ENCODE measurements around the gene ANKRD18A. TPM values are rescaled to one million over a fixed set of nuclear protein-coding genes. Genes with fewer than 3 reads are reported as not detected.
"Not testable (repeated sequence)": the region's sequence is repeated elsewhere in the genome, so short reads cannot be mapped to it uniquely, and the experiment has no call there.

ANKRD18A gene
- total RNA-seq, 1 experiment from 2014 or later: 1.9 TPM

DNA sequence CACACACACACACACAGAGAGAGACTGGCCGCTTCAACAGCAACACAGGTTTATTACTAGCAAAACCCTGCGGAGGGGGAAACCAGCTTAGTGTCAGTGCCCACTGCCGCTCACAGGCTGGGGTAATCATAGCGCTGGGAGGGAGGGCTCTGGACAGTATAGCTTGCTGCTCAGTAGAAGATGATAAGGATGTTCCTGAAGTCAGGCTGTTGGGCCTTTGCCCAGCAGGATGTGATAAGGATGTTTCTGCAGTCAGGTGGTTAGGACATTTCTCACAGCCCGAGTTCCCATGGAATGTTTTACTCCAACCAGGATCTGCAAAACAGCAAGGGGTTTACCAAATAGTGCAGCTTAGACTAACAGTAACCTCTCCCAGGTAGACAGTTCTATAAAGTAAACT is 79.9 kb downstream of the ANKRD18A start:
- DNase-seq (ENCODE audit: low spot score): not testable (repeated sequence)

DNA sequence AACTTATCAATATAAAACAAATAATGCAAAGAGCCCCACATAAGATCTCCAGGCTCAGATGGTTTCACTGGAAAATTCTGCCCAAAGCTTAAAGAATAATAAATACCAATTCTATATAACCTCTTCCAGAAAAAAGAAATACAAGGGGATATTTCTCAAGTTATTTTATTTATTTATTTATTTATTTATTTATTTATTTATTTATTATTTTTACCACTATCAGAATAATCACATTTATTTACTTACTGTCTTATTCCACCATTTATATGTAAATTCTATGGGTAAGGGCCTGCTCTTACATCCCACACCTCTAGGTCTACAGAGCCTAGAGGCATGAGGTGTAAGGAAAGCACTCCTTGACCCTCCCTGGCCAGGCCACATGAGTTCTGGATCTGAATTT is 91.1 kb downstream of the ANKRD18A start:
- DNase-seq (ENCODE audit: low spot score): no peak

DNA sequence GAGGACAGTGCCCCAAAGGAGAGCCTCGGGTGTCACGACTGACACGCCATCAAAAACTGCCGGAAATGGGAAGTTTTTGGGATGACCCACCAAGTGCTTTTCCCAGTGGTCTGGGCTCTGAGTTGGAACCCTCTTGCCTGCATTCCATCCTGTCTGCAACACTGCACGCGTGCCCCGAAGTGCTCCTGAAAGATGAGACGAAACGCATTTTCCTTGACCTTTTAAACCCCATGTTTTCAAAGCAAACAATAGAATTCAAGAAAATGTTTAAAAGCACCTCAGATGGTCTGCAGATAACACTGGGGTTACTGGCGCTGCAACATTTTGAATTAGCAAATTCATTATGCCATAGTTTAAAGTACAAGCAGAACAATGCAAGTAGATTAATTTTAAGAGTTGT is 92.9 kb downstream of the ANKRD18A start:
- no peak for DNase-seq (ENCODE audit: low spot score)

DNA sequence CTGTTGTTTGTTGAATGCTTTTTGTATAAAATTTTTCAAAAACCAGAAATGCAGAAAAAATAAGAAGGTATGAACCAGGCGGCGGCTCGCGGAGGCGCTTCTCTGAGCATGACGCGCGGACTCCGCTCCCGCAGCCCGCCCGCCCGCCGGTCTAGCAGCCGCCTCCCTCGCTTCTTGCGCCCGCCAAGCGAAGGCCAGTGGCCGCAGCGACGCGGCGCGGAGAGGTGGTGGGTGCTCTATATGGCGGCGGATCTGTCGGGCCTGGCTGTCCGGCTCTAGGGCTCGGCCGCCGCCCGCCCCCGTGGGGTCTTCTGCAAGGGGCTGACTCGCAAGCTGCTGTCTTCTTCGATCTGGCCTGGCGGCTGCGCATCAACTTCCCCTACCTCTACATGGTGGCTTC is 93.8 kb downstream of the ANKRD18A start:
- no peak for DNase-seq (ENCODE audit: low spot score)

DNA sequence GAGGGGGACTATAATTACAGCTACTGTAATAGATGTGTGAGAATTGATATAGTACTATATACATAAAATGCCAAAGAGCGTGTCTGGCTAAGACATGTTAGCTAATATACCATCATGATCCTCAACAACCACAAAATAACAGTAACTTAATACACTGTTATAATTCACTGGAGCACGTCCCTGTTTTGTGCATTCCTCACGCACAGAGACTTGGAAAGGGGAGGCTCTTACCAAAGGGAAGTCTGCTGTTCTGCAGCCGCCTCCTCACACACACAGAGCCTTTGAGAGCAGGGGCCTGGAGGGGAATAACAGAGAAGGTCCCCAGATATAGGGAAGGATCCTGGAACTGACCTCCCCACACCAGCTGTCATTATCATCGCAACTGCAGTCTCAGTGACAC is 97.3 kb downstream of the ANKRD18A start:
- DNase-seq (ENCODE audit: low spot score): no peak

DNA sequence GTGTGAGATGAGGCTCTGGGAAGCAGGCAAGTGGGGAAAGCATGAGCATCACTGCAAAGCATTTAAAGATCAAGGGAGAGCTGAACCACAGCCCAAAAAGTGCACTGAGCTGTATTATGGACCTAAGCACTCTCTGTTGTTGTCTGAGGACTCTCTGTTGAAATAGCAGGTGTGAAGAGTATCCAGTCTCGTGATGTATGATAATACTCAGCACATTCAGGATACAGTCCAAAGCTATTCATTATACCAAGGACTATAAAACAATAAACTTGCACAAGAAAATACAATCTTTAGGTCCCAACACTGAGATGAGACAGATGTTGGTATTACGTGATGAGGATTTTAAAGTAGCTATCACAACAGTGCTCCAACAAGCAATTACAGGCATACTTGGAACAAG is 98.6 kb downstream of the ANKRD18A start:
- no peak for DNase-seq (ENCODE audit: low spot score)

Small RNAs within 50 kb of the gene (small RNA-seq; reads per million reads assigned to genes)
- gene AL390726.1 (not detected), gene AL390726.2 (not detected), gene AL390726.3 (not detected), gene AL390726.4 (not detected), gene AL390726.5 (not detected)

Other genes starting within 250 kb of the ANKRD18A start
- 16.0 and 21.6 TPM in 2 replicates for gene ALDH1B1, start 227.9 kb downstream of the ANKRD18A start, total RNA-seq (2014; rRNA removed; shearing (Covaris generic))
- gene IGFBPL1, start 196.1 kb downstream of the ANKRD18A start, total RNA-seq (2014; rRNA removed; shearing (Covaris generic)): not detected in 2 replicates
- not detected in 2 replicates for gene FAM240B, start 99.5 kb upstream of the ANKRD18A start, total RNA-seq (2014; rRNA removed; shearing (Covaris generic))

Measured in HT-29 (cell line).